Activated CD8-positive, alpha-beta memory T cell treated with anti-CD3 and anti-CD28 coated beads, Interleukin-2, amount 50 U/mL, for 24 hours (primary cell): ENCODE measurements around the gene TRPC4AP.

Experiments
- DNase-seq: peaks from one replicate; pipeline ENCODE4 v3.0.0-alpha.2; 2020; ENCODE audit errors: extremely low read depth

TRPC4AP gene

GRCh38 chr20:35014537-35014936 lies 78.1 kb downstream of the TRPC4AP start:
- DNase-seq = no peak

DNA sequence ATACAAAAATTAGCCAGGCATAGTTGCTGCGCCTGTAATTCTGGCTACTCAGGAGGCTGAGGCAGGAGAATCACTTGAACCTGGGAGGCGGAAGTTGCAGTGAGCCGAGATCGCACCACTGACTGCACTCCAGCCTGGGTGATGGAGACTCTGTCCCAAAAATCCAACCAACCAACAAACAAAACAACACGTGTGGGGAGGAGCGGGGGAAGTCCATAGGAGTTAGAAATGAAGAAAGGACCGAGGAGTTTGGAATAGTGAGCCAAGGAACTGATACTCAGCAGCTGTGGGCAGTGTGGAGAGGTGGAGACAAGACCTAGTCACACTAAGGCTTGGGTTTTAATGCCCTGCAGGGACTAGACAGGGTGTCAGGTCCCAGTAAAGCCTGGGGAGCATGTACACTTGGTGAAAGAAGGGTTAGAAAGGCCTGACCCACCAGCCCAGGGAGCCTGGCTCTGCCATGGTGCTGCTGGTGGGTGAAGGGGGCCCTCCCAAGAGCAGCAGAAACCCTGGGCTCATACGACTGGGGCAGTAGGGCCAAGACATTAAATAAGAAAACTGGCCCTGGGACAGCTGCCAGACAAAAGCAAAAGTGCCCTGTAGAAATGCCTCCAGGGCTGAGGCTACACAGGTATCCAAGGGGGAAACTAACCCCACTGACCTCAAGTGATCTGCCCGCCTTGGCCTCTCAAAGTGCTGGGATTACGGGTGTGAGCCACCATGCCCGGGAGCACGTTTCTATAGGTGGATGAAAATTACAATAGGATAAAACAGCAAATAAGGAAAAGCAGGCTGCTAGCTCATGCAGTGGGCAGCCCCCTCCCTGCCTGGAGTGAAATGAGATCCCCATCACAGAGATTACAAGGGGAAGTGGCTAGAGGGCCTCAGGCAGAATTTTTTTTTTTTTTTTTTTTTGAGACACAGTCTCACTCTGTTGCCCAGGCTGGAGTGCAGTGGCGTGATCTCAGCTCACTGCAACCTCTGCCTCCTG lies 78.9 kb downstream of the TRPC4AP start:
- DNase-seq = no peak

DNA sequence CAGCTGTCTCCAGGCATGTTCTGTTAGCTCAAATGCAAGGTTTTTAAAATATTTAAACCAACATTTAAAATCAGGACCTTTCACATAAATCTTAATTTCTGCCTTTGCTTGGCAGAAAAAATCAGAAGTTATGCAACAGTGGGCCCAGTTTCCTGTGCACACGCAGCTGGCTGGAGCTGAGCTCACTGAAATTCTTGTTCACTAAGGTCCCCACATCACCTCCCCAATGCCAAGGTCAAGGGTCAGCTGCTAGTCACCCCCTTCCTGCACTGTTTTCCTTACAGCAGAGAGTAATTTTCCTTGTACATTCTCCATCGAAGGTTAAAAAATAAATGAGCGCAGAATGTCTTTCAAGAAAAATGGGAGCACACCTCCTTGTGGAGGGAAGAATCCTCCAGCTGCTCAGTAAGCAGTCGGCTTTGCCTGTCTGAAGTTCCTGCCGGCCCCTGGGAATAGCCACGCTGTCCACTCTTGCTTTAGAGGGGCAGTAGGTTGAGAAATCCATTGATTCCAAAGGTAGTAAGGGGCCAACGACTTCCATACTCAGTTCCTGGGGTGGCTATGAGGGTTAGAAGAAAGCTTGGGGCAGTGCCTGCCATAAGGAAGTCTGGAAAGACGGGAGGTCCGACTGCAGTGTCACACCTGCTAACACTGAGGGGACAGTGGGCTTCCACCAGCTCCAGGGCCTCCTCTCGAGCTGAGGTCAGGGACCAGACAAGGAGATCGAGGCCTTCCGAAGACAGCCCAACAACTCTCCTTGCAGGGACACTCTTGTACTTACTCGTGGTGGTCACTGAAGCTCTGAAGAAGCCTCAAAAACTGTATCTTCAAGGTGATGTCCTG lies 80.2 kb downstream of the TRPC4AP start:
- DNase-seq = no peak

DNA sequence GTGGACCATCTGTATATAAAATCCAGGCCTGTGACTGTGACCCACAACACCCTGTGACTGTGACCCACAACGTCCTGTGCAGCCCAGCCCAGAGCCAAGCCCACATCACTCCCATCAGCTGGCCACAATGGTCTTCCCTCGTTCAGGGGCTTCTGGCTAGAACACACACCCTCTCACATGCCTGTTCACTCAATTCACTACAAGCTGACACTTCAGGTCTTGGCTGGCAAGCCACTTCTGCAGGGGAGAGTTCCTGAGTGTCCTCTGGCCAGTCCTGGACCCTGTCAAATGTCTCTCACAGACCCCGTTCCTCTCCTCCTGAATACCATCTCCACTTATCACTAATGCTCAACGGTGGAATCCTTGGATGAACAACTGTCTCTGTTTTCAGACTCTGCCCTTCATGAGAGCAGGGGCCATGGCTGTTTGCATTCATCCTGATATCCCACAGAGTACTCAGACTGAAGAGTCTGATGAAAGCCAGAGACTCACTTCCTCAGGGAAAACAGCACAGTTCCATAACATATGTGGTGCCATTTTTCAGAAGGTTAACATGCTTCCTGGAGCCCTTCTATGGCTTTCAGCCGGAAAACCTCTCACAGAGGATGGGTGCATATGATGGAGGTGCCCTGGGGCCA lies 80.9 kb downstream of the TRPC4AP start:
- DNase-seq = no peak

DNA sequence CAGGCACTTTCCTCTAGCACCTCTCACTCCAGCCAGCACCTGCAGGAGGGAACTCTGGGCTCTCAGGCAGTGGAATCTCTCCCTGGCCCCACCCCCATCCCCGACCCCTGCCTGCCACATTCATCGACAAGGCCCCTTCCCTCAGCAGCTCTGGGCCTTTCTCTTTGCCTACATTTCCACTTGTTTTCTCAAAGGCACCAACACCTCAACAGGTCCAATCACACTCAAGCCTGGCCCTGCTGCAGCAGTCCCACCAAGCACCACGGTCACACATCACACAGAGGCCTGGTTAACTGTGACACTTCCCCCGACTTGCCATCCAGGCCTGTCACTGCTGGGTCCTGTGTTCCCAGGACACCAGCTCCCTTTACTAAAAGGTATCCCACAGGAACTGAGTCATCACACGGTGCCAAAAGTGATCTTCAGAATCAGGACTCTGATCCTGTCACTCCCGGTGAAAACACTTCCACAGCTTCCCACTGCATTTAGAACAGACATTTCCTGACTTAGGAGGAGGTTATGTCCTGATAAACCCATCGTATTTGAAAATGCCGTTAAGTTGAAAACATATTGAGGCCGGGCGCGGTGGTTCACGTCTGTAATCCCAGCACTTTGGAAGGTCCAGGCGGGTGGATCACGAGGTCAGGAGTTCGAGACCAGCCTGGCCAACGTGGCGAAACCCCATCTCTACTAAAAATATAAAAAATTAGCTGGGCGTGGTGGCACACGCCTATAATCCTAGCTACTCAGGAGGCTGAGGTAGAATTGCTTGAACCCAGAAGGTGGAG lies 82.0 kb downstream of the TRPC4AP start:
- no peak for DNase-seq

DNA sequence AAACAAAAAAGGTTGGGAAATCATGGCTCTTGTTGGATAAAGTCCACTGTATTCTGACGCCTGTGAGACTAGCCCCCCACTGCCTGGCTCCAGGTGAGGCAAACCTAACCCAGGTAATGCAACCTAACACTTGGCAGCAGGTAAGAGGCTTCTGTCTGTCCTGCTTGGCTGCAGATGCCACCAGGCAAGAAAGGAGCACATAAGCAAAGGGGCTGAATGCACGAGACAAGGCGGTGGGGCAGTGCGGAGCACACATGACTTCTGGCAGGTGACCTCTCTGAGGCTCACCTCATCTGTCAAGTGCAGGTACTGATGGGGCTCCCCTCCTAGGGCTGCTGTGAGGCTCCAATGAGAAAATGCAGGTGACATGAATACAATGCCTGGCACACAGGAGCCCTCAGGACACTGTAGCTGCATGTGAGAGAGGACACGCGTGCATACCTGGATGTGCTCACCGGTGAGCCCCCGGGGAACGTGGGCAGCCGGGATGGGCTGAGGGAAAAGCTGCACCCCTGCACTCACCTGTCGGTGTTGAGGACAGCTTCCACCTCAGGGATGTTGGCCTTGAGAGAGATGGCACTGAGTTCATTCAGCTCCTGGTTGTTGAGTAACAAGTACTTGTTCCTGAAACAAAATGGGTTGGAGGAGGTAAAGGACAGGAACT lies 82.8 kb downstream of the TRPC4AP start:
- no peak for DNase-seq

- no peak for DNase-seq
Observed at GRCh38 chr20:35008411-35009342, 83.9 kb downstream of the TRPC4AP start.

DNA sequence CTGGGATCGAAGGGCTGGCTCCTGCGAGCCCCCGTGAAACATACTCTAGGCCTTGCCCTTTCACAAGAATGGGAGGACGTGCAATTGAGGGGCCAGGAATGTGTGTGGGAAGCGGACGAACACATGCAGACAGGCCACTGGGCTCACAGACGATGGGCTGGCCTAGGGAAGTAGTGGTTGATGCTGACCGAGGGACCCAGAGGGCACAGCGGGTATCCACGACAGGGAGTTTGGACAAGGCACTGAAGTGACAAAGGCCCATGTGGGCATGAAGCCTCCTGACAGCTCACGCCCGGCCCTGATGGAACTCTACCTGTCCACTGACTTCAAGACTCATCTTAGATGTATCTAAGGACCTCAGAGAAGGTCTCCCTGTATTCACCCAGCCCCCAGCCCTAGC lies 84.7 kb downstream of the TRPC4AP start:
- DNase-seq = no peak

DNA sequence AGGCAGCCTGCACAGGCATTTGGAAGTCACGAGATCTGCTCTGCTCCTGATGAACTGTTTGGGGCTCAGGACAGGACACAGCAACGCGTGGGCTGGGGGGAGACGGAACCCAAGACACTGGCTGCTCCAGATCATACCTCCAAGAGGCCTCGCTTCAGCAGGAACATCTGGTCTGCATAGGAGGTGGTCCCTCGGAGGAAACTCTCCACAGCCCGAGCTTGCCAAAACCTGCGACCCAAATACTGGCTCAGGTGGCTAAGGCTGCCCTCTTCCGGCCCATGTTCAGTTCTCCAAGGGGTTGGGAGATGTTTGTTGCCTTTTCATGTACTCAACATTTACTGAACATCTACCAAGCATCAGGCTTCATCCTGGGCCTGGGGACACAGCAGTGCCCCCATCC lies 85.2 kb downstream of the TRPC4AP start:
- DNase-seq = no peak

GRCh38 chr20:35006531-35006971 lies 86.1 kb downstream of the TRPC4AP start:
- DNase-seq = no peak

DNA sequence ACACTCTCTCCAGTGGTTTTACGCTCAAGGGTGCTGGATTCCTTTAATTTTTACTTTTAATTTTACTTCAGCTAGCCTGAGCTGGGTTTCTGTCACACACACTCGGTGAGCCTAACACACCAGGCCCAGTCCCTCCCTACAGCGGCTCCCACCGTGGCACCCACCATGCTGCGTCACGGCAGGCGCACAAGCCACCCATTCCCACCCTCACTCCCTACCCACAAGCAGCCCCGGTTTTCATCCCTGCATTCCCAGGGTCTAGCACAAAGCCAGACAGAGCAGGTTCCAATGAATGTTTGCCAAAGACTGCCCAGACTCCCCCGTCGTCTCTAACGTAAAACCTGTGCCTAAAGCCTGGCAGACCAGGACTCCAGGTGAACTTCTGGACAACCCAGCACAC lies 86.6 kb downstream of the TRPC4AP start:
- DNase-seq = no peak

- DNase-seq = no peak
Observed at GRCh38 chr20:35005463-35005961, 87.1 kb downstream of the TRPC4AP start.

- DNase-seq = no peak
Observed at GRCh38 chr20:35004749-35005462, 87.7 kb downstream of the TRPC4AP start.

DNA sequence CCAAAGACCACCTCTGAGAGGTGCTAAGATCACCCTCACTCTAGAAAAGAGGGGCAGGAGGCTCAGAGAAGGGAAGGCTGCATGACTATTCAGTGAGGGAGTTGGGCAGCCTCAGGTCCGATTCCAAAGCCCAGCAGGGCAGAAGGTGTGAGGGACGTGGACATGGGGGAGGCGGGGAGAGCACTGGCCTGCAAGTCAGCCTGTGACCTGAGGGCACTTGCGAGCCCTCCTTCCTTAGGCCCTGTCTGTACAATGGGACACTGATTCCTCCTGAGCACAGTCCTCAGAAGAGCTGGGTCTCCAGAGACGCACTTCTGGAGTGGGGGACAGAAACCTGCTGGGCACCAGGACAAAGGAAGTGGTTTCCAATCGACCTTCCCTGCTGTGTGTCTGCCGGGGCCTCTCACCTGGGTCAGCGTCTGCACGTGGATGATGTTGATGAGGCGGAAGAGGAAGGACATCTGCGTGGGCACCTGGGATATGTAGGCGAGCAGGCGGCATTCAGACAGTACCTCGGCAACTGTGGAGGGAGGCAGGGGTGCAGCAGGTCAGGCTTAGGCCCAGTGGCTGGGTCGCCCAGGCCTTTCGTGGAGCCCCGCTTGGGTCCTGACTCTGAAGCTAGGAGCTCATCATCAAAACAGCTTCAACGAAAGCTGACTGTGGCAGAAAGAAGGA lies 88.4 kb downstream of the TRPC4AP start:
- no peak for DNase-seq

GRCh38 chr20:35003211-35004031 lies 89.2 kb downstream of the TRPC4AP start:
- DNase-seq = no peak

- no peak for DNase-seq
Observed at GRCh38 chr20:35002426-35003210, 90.0 kb downstream of the TRPC4AP start.
